ENCODE results near the gene GALNT11. TPM values are rescaled to one million over a fixed set of nuclear protein-coding genes. Genes with fewer than 3 reads are reported as not detected.

The GALNT11 gene
- total and polyA plus RNA-seq, 4 donors = 22.7 to 64.2 (median 35.4) TPM

GRCh38 chr7:152142976-152143595 lies 117.6 kb downstream of the GALNT11 start:
- ATAC-seq (ENCODE audit: insufficient read depth, low FRiP score) (no peak), DNase-seq (no peak)
- Histone ChIP-seq H3K4me1 (ENCODE audit: control insufficient read depth in 5 of 5, insufficient read depth in 5 of 5, low read length in 5 of 5) (no peaks in the 10 kb centered on the region), H3K9me3 (ENCODE audit: control insufficient read depth in 4 of 4, insufficient read depth in 3 of 4, low read length in 3 of 4) (peaks cover 0 to 1% (median 0%) of the 10 kb centered on the region in 4 donors), H3K36me3 (ENCODE audit: control insufficient read depth in 4 of 4, insufficient read depth in 4 of 4, low read length in 4 of 4) (peaks cover 28 to 55% (median 42%) of the 10 kb centered on the region in 4 donors), H3K4me3 (no peak overlapping the region), H3K9ac (ENCODE audit: insufficient read depth in 1 of 2, low read length in 2 of 2) (no peak overlapping the region), H3K27ac (ENCODE audit: low read depth in 1 of 2, low read length in 1 of 2) (no peak overlapping the region), H3K27me3 (ENCODE audit: control insufficient read depth in 3 of 3, insufficient read depth in 3 of 3, low read length in 2 of 3) (no peaks in the 10 kb centered on the region)
- TF ChIP-seq CTCF (IDR thresholded peaks at IDR 0.05; ENCODE audit: control extremely low read depth, extremely low read depth) = no peak
- WGBS, 2 donors = 70 to 71% methylated on average over 5 of the region's 5 CpGs

GRCh38 chr7:152144557-152145245 lies 119.2 kb downstream of the GALNT11 start:
- ATAC-seq (ENCODE audit: insufficient read depth, low FRiP score) = no peak

GRCh38 chr7:152145853-152146466 lies 120.5 kb downstream of the GALNT11 start:
- Histone ChIP-seq H3K36me3 (ENCODE audit: control insufficient read depth in 4 of 4, insufficient read depth in 4 of 4, low read length in 4 of 4) (peaks cover 24 to 50% (median 33%) of the 10 kb centered on the region in 4 donors), H3K4me1 (ENCODE audit: control insufficient read depth in 5 of 5, insufficient read depth in 5 of 5, low read length in 5 of 5) (no peaks in the 10 kb centered on the region), H3K27ac (ENCODE audit: low read depth in 1 of 2, low read length in 1 of 2) (no peak overlapping the region), H3K4me3 (no peak overlapping the region), H3K27me3 (ENCODE audit: control insufficient read depth in 3 of 3, insufficient read depth in 3 of 3, low read length in 2 of 3) (no peaks in the 10 kb centered on the region), H3K9ac (ENCODE audit: insufficient read depth in 1 of 2, low read length in 2 of 2) (no peak overlapping the region), H3K9me3 (ENCODE audit: control insufficient read depth in 4 of 4, insufficient read depth in 3 of 4, low read length in 3 of 4) (no peaks in the 10 kb centered on the region)
- TF ChIP-seq CTCF (IDR thresholded peaks at IDR 0.05; ENCODE audit: control extremely low read depth, extremely low read depth) = peak; percentile 39
- DNase-seq (peak in 2 of 3 donors; percentile 47 to 48), ATAC-seq (ENCODE audit: insufficient read depth, low FRiP score) (no peak)
- 78 to 87% methylated on average over 4 of the region's 4 CpGs for WGBS, 2 donors

More at GRCh38 chr7:152144557-152145245, 119.2 kb downstream of the GALNT11 start:
- H3K9me3 ChIP-seq (ENCODE audit: control insufficient read depth in 4 of 4, insufficient read depth in 3 of 4, low read length in 3 of 4) = no peaks in the 10 kb centered on the region
- H3K27me3 ChIP-seq (ENCODE audit: control insufficient read depth in 3 of 3, insufficient read depth in 3 of 3, low read length in 2 of 3) = no peaks in the 10 kb centered on the region
- no peak overlapping the region for H3K9ac ChIP-seq (ENCODE audit: insufficient read depth in 1 of 2, low read length in 2 of 2)
- H3K36me3 ChIP-seq (ENCODE audit: control insufficient read depth in 4 of 4, insufficient read depth in 4 of 4, low read length in 4 of 4) = peaks cover 27 to 54% (median 37%) of the 10 kb centered on the region in 4 donors
- no peak overlapping the region for H3K27ac ChIP-seq (ENCODE audit: low read depth in 1 of 2, low read length in 1 of 2)
- 70% methylated on average over 12 of the region's 12 CpGs for WGBS, 2 donors
- no peak for TF ChIP-seq CTCF (IDR thresholded peaks at IDR 0.05; ENCODE audit: control extremely low read depth, extremely low read depth)
- H3K4me3 ChIP-seq = no peak overlapping the region
- no peaks in the 10 kb centered on the region for H3K4me1 ChIP-seq (ENCODE audit: control insufficient read depth in 5 of 5, insufficient read depth in 5 of 5, low read length in 5 of 5)
- DNase-seq = no peak

Measured in lung (tissue), 12 donors.